Endometrial microvascular endothelial cells (primary cell): ENCODE data around the gene CDK17. TPM values are rescaled to one million over a fixed set of nuclear protein-coding genes. Genes with fewer than 3 reads are reported as not detected.
"Not testable (repeated sequence)": the region's sequence is repeated elsewhere in the genome, so short reads cannot be mapped to it uniquely, and the experiment has no call there.

Experiments used
- in situ Hi-C: cut with HindIII; loops from 2 replicates; pipeline ENCODE4 v1.10.0; 2017; ENCODE audit warnings: low sequenced_read_pairs, low pct_unique_long_range_greater_than_20kb; ENCODE audit errors: inconsistent ontology term
- total RNA-seq: library from RNA; depleted of rRNA; stranded (reverse); fragments of >200 nt; gene quantifications from one replicate; pipeline ENCODE4 v1.2.3, GENCODE V29; 2015; ENCODE audit errors: inconsistent ontology term

Gene CDK17
- total RNA-seq, 1 donor from 2014 or later: 176 TPM

DNA sequence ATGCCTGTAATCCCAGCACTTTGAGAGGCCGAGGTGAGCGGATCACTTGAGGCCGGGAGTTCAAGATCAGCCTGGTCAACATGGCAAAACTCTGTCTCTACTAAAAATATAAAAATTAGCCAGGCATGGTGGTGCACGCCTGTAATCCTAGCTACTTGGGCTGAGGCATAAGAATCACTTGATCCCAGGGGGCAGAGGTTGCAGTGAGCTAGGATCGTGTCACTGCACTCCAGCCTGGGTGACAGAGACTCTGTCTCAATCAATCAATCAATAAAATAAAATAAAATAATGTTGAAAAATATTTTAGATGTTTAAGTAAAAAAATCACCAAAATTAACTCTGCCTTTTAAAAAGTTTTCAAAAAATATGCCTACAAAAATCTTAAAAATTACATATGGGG, 60.6 kb downstream of the CDK17 start:
- in situ Hi-C loops: not testable (repeated sequence)

DNA sequence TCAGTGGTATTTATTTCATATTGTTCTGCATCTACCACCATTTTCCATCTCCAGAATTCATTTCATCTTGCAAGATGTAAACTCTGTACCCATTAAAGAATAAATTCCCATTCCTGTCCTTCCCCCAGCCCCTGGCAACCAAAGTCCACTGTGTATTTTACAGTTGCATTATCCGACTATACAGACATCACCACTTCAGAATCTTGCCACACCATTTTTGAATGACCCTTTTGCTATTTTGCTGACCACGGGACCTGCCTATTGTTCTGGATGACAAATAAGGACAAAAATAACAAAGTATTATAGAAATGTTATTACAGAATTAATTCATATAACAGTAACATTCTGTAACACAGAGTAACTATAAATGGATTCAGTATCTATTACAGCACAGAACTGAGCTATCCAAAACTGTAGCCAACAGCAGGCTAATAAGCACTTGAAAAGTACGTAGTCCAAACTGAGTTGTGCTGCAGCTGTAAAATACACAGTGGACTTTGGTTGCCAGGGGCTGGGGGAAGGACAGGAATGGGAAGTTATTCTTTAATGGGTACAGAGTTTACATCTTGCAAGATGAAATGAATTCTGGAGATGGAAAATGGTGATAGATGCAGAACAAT, 61.3 kb downstream of the CDK17 start:
- in situ Hi-C loops: no loop called here

DNA sequence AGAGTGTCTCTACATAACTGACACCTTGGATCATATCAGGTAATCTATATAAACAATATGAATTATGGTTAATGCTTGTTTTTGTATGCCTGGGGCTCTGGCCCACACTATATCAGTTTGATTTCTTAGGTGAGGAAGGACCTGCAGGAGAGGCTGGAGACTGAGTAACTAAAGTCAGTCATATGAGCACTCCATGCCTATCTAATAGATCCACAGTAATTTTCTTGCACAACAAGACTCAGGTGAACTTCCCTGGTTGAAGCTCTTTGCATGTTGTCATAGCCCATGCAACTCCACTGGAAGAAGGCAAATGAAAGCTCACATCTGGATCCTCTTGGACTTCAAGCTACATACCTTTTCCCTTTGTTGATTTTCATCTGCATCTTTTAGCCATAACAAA, 62.3 kb downstream of the CDK17 start:
- in situ Hi-C loops: no loop called here

DNA sequence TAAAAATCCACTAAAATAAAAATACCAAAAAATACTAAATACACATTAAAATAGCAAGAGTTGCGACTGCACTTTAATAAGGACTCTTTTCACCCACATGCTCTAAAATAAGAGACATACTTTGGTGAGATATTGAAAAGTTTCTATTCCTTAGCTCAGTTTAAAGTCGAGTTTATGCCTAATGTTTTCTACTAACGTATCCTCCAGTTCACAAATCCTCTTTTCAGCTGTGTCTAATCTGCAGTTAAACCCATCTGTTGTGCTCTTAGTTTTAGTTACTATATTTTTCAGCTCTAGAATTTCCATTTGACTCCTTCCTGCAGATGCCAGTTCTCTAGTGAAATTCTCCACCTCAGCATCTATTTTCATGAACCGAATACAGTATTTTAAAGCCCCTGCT, 63.8 kb downstream of the CDK17 start:
- in situ Hi-C loops: no loop called here

DNA sequence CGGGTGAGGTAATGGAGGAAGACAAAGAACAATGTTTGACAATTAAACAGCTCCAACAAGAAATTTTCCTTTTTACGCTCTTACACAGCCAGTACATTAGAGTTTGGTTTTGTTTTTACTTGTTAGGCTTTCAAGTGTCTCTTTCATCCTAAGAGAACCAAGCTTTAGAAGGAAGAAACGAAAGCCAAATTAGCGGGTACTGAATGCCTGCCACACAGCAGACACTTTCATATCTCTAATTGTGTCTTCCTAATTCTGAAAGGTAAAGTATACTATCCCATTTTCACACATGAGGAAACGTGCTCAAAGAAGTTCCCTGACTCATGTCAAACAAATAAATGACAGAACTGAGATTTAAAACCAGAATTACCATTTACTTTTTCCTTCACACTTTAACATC, 65.0 kb downstream of the CDK17 start:
- in situ Hi-C loops: no loop called here

DNA sequence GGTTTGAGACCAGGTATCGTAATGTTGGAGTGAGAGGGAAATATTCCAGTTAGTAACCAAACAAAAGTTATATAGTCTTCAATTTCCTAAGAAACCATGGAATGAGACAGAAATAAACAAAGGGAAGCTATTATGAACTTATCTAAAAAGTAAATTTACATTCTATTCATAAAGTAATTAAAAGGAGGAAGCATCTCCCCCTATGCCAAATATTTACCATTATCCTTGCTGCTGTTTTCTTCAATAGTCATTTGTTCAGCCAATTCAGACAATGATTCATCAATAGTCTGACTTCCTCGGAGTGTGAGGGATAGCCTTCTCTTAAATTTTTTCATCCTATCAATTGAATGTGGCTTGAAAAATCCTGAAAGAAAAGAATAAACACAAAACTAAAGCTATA, 65.7 kb downstream of the CDK17 start:
- in situ Hi-C loops: no loop called here

DNA sequence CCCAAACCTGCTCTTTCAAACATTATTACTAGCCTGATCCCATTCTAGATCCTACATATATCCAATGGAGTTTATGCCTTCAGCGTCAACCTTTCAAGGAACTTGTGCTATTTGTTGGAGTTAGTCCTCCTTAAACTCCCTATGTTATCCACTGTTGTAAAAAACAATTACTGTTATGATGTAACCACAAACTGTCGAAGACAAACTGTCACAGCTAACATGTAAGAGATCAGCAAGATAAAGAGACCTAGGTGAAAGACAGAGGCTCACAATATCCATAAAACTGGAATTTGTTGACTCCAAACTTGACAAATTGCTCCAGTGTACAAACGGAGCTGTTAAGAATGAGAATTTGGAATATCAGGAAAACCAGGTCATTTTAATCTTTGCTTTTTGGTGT, 70.7 kb downstream of the CDK17 start:
- in situ Hi-C loops: no loop called here

DNA sequence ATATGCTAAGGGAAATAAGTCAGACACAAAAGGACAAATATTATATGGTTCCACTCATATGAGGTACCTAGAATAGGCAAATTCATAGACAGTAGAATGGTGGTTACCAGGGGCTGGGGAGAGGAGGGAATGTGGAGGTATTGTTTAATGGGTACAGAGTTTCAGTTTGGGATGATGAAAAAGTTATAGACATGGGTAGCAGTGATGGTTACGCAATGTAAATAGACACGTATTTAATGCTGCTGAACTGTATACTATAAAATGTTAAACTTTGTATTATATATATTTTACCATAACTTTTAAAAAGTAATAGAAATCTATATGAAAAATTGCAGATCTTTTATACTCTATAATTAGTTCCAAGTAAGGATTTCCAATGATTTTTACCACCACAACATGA, 71.2 kb downstream of the CDK17 start:
- in situ Hi-C loops: no loop called here

DNA sequence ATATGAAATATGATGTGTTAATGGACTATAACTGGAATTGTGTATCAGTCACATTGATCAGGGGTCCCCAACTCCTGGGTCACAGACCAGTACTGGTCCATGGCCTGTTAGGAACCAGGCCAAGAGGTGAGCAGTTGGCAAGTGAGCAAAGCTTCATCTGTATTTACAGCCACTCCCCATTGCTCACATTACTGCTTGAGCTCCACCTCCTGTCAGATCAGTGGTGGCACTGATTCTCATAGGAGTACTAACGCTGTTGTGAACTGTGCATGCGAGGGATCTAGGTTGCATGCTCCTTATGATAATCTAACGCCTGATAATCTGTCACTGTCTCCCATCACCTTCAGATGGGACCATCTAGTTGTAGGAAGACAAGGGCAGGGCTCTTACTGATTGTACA, 72.3 kb downstream of the CDK17 start:
- in situ Hi-C loops: no loop called here

DNA sequence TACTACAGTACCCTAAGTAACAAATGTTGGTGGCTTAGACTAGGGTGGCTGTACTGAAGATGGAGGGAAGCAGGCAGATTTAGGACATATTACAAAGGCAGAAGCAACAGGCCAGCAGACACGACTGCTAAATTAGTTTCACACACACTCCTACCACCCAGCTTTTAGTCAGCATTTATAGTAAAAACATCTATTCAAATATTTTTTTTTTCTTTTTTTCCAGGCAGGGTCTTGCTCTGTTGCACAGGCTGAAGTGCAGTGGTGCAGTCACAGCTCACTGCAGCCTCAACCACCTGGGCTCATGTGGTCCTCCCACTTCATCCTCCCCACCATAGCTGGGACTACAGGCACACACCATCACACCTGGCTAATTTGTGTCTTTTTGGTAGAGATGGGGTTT, 72.9 kb downstream of the CDK17 start:
- in situ Hi-C loops: no loop called here

DNA sequence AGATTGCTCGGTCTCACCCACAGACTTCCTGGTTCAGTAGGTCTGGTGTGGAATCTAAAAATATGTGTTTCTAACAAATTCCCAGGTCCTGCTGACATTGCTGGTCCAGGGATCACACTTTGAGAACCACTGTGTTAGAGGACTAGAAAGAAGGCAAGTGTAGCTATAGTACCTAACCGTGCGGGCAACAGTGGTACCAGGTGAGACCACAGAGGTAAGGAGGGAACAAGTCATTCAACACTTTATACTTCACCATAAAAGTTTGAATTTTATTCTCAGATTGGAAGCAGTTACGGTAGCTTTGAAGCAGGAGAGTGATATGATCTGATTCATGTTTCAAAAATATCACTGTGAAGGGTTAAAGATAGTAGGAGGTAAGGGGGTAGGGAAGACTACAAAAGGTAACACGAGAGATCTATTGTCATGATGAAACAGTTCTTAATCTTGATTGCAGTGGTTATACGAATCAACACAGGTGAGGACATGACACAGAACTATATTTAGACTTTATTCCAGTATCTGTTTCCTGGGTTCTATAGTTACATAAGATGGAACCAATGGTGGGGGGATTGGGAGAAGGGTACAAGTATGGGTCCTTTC, 73.5 kb downstream of the CDK17 start:
- in situ Hi-C loops: no loop called here

DNA sequence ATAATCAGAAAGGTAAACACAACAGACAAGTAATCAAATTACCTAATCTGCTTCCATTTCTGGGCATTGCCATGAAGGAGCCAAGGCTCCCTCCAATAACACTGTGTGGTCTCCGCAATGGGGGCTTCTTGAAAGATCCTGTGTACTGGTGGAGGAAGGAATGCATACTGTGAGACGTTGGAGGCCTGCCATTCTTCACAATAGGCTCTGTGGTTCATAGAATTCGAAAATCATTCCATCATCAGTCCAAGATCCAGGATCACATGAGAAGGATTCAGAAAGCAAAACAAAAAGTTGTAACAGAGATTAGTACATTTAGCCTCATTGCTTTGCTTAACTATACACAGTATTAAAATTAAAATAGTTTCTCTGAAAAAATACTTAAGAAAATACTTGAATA, 76.3 kb downstream of the CDK17 start:
- in situ Hi-C loops: no loop called here

DNA sequence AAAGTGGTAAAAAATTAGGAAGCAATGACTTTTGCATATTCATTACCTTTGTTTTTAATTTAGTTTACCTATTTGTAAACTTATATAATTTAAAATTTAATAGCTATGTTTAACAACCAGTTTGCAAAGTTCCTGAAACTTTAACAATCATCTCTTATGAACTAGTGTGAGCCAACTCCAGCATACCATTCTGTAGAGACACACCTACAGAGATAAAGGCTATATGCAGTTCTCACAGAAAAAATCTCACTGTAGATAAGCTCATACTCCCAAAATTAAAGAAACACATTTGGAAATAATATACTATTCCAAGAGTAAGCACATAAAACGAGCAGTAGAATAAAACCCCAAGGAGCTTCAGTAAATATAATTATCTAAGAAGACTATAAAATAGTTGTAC, 77.5 kb downstream of the CDK17 start:
- in situ Hi-C loops: no loop called here

DNA sequence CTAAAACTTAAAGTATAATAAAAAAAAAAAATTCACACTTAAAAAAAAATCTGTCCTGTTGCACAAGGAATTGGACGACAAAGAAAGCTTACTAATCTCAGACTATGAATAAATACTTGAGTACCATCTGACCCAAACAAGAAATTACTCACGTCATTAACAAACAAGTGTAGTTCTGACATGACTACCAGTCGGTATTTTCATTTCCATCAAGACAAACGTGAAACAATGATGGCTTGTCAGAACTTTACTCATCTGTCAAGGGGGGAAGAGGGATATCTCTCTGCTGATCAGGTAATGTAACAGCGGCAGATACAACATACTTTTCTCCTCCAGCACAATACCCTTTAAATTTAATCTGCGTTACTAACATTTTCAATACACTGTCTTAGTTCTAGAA, 78.3 kb downstream of the CDK17 start:
- in situ Hi-C loops: no loop called here

DNA sequence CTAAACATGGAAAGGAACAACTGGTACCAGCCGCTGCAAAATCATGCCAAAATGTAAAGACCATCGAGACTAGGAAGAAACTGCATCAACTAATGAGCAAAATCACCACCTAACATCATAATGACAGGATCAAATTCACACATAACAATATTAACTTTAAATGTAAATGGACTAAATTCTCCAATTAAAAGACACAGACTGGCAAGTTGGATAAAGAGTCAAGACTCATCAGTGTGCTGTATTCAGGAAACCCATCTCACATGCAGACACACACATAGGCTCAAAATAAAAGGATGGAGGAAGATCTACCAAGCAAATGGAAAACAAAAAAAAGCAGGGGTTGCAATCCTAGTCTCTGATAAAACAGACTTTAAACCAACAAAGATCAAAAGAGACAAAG, 82.4 kb downstream of the CDK17 start:
- in situ Hi-C loops: not testable (repeated sequence)

DNA sequence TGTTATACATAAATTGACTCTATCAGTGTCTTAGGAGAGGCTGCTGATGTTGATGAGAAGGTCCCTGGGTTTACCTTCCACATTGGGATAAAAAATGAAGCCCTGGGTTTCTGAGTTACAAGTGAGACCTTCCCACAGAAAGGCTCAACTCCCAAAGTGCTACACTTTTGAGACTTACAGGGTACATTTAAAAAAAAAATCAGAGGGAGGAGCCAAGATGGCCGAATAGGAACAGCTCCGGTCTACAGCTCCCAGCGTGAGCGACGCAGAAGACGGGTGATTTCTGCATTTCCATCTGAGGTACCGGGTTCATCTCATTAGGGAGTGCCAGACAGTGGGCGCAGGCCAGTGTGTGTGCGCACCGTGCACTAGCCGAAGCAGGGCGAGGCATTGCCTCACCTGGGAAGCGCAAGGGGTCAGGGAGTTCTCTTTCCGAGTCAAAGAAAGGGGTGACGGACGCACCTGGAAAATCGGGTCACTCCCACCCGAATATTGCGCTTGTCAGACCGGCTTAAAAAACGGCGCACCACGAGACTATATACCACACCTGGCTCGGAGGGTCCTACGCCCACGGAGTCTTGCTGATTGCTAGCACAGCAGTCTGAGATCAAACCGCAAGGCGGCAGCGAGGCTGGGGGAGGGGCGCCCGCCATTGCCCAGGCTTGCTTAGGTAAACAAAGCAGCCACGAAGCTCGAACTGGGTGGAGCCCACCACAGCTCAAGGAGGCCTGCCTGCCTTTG, 84.3 kb downstream of the CDK17 start:
- in situ Hi-C loops: not testable (repeated sequence)

DNA sequence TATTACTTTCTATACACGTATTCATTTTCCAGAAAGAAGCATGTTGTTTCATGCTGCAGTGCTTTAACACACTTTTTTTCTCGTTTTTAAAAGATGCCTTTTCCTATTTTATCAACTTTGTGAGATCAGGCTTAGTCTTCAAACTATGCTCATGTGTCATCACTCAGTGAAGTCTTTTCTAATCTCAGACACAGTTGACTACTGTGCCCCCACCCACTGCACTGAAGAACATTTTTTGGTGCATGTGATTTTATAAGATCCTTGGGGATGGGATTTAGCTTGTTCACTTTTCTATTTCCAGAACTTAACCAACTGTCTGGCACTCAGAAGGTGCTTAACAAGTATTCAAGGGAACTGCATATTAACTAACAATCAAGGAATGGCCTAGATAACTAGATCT, 85.5 kb downstream of the CDK17 start:
- in situ Hi-C loops: no loop called here

DNA sequence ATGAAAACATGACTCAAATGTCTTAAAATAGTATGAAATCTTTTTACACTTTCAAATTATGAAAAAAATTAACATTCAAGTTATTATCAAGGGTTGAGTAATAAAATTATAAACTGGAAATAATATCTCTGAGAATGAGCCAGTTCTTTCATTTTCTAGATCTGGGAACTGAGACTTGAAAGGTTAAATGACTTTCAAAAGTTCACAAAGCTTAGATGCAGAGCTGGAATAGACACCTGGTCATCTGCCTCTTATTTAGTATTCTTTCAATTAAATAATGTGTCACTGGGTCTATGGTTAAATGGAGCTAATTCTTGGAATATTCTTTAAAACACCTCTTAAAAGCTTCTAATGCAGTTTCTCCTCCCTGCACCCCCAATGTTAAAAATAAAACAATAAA, 86.6 kb downstream of the CDK17 start:
- in situ Hi-C loops: no loop called here

DNA sequence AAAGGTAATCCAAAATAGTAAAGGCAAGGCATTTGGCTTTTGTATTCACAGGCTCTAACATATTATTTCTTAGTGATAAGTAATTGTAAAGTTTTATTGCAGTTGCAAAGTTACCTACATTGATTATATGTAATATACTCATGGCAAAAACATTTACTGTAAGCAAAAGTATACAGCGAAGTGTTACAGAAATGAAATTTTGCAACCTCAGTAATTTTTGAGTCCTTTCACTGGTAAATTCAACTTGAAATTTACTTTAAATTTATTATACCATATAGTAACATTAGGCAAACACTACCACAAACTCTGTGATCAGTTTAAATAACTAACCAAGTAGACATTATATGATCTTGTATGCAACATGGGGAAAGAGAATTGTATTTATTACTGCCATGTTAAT, 89.0 kb downstream of the CDK17 start:
- in situ Hi-C loops: no loop called here

DNA sequence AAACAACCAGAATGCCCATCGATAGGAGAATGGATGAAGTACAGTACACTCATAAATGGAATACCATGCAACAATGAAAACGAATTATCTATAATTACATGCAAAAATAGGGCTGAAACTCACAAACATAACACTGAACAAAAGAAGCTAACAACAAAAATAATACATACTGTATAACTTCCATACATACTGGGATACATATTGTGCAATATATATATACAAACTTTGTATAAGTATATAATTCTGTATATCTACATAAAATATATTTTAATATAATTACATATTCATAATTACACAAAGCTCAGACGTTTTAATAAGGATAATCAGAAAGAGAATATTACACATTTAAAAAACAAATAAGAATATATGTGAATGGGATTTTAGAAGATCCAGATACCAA, 90.2 kb downstream of the CDK17 start:
- in situ Hi-C loops: no loop called here
